H9 (cell line): ENCODE results near the gene ITIH4. TPM values are rescaled to one million over a fixed set of nuclear protein-coding genes. Genes with fewer than 3 reads are reported as not detected.

Source experiments
- DNase-seq: peaks from one replicate; pipeline ENCODE4 v3.0.0-alpha.2; 2017
- H2AFZ ChIP-seq: one replicate; pipeline ENCODE4 v1.6.1; 2013; ENCODE audit warnings: mild to moderate bottlenecking, low read length, control low read depth, moderate library complexity
- H2AK5ac ChIP-seq: 2 replicates; pipeline ENCODE4 v1.6.1; 2013; ENCODE audit warnings: low read length, control low read depth, mixed read lengths; ENCODE audit not compliant: insufficient read length
- H2BK120ac ChIP-seq: one replicate; pipeline ENCODE4 v1.6.1; 2013; ENCODE audit warnings: low read depth, mild to moderate bottlenecking, low read length, control low read depth, inconsistent platforms; ENCODE audit not compliant: poor library complexity, severe bottlenecking
- H2BK12ac ChIP-seq: 2 replicates; pipeline ENCODE4 v1.6.1; 2013; ENCODE audit warnings: low read length, control low read depth, mixed read lengths, low read depth; ENCODE audit not compliant: insufficient read length
- H2BK15ac ChIP-seq: 2 replicates; pipeline ENCODE4 v1.6.1; 2013; ENCODE audit warnings: low read depth, low read length, control low read depth
- H2BK20ac ChIP-seq: one replicate; pipeline ENCODE4 v1.6.1; 2013; ENCODE audit warnings: low read depth, mild to moderate bottlenecking, low read length, control low read depth, inconsistent platforms; ENCODE audit not compliant: poor library complexity, severe bottlenecking
- H2BK5ac ChIP-seq: 2 replicates; pipeline ENCODE4 v1.6.1; 2013; ENCODE audit warnings: low read length, control low read depth, mixed read lengths; ENCODE audit not compliant: insufficient read length
- H3K14ac ChIP-seq: 2 replicates; pipeline ENCODE4 v1.6.1; 2013; ENCODE audit warnings: low read length, control low read depth; ENCODE audit not compliant: insufficient read depth
- H3K18ac ChIP-seq: 2 replicates; pipeline ENCODE4 v1.6.1; 2013; ENCODE audit warnings: low read depth, mild to moderate bottlenecking, mixed read lengths, low read length, control low read depth; ENCODE audit not compliant: insufficient read length
- H3K23ac ChIP-seq: 2 replicates; pipeline ENCODE4 v1.6.1; 2013; ENCODE audit warnings: low read length, control low read depth, mixed read lengths, low read depth; ENCODE audit not compliant: insufficient read length
- H3K23me2 ChIP-seq: 2 replicates; pipeline ENCODE4 v1.6.1; 2013; ENCODE audit warnings: low read depth, mild to moderate bottlenecking, mixed read lengths, low read length, control low read depth; ENCODE audit not compliant: insufficient read length, poor library complexity, severe bottlenecking
- H3K27ac ChIP-seq: 2 replicates; pipeline ENCODE4 v1.5.1; 2013; ENCODE audit warnings: low read length, control low read depth, mixed read lengths, low read depth; ENCODE audit not compliant: insufficient read length
- H3K27me3 ChIP-seq: 2 replicates; pipeline ENCODE4 v1.6.1; 2013; ENCODE audit warnings: low read length, control low read depth, inconsistent platforms; ENCODE audit not compliant: insufficient read depth
- H3K4ac ChIP-seq: 2 replicates; pipeline ENCODE4 v1.6.1; 2013; ENCODE audit warnings: low read depth, mild to moderate bottlenecking, control low read depth, inconsistent platforms, low read length, moderate library complexity
- H3K4me1 ChIP-seq: 2 replicates; pipeline ENCODE4 v1.6.1; 2013; ENCODE audit warnings: low read length, control low read depth, inconsistent platforms; ENCODE audit not compliant: insufficient read depth
- H3K4me2 ChIP-seq: 2 replicates; pipeline ENCODE4 v1.6.1; 2013; ENCODE audit warnings: low read length, control low read depth, mixed read lengths; ENCODE audit not compliant: insufficient read length, insufficient read depth
- H3K56ac ChIP-seq: 2 replicates; pipeline ENCODE4 v1.6.1; 2013; ENCODE audit warnings: low read depth, mild to moderate bottlenecking, mixed read lengths, low read length, control low read depth; ENCODE audit not compliant: insufficient read length
- H3K79me1 ChIP-seq: 2 replicates; pipeline ENCODE4 v1.6.1; 2013; ENCODE audit warnings: low read depth, mild to moderate bottlenecking, moderate library complexity, low read length, control low read depth, inconsistent platforms; ENCODE audit not compliant: insufficient read depth, poor library complexity, severe bottlenecking
- H3K79me2 ChIP-seq: 2 replicates; pipeline ENCODE4 v1.6.1; 2013; ENCODE audit warnings: low read length, control low read depth, inconsistent platforms; ENCODE audit not compliant: insufficient read depth
- H3K9ac ChIP-seq: 2 replicates; pipeline ENCODE4 v1.6.1; 2013; ENCODE audit warnings: low read length, control low read depth, mixed read lengths; ENCODE audit not compliant: insufficient read length; ENCODE audit errors: extremely low read depth
- H3K9me3 ChIP-seq: one replicate; pipeline ENCODE4 v1.6.1; 2013; ENCODE audit warnings: low read depth, low read length, inconsistent platforms; ENCODE audit not compliant: control insufficient read depth
- H3T11ph ChIP-seq: one replicate; pipeline ENCODE4 v1.6.1; 2013; ENCODE audit warnings: mild to moderate bottlenecking, low read length, control low read depth, inconsistent platforms
- H4K20me1 ChIP-seq: one replicate; pipeline ENCODE4 v1.6.1; 2013; ENCODE audit not compliant: control insufficient read depth, insufficient read length, insufficient read depth
- H4K5ac ChIP-seq: 2 replicates; pipeline ENCODE4 v1.6.1; 2013; ENCODE audit warnings: low read depth, mild to moderate bottlenecking, mixed read lengths, low read length, control low read depth; ENCODE audit not compliant: insufficient read length
- H4K8ac ChIP-seq: replicated peaks from 2 replicates; pipeline ENCODE4 v1.6.1; 2013; ENCODE audit warnings: low read length, control low read depth, mixed read lengths, low read depth; ENCODE audit not compliant: insufficient read length
- H4K91ac ChIP-seq: 2 replicates; pipeline ENCODE4 v1.6.1; 2013; ENCODE audit warnings: low read depth, mild to moderate bottlenecking, moderate library complexity, mixed read lengths, low read length, control low read depth; ENCODE audit not compliant: insufficient read length
- H3K27ac Mint-ChIP-seq, 3 experiments: 2 replicates in 2 of 3; 3 replicates in 1 of 3; pipeline ENCODE4 v1.8.0; 2020 to 2021; ENCODE audit warnings: mixed read lengths in 3 of 3, mild to moderate bottlenecking in 1 of 3, moderate library complexity in 1 of 3
- H3K27me3 Mint-ChIP-seq: 2 replicates; pipeline ENCODE4 v1.8.0; 2021; ENCODE audit warnings: low read depth, mild to moderate bottlenecking, moderate library complexity, mixed read lengths
- H3K36me3 Mint-ChIP-seq, 3 experiments: 2 replicates in 2 of 3; 3 replicates in 1 of 3; pipeline ENCODE4 v1.8.0; 2020 to 2021; ENCODE audit warnings: low read depth in 3 of 3, mixed read lengths in 3 of 3; ENCODE audit not compliant: insufficient read depth in 1 of 3
- H3K4me1 Mint-ChIP-seq, 2 experiments: 2 replicates each; pipeline ENCODE4 v1.8.0; 2020; ENCODE audit warnings: mixed read lengths in 2 of 2
- H3K4me3 Mint-ChIP-seq, 2 experiments: 2 replicates in 1 of 2; 3 replicates in 1 of 2; pipeline ENCODE4 v1.8.0; 2020 to 2021; ENCODE audit warnings: mild to moderate bottlenecking in 2 of 2, mixed read lengths in 2 of 2, moderate library complexity in 1 of 2
- H3K9me3 Mint-ChIP-seq, 2 experiments: 2 replicates in 1 of 2; 3 replicates in 1 of 2; pipeline ENCODE4 v1.8.0; 2020; ENCODE audit warnings: mild to moderate bottlenecking in 2 of 2, mixed read lengths in 2 of 2, moderate library complexity in 1 of 2
- WGBS: extraction: QIAGEN DNeasy Blood & Tissue Kit; methylation state at CpG from one replicate; pipeline ENCODE4 v1.1.7; 2013; ENCODE audit warnings: missing lambda C conversion rate, low lambda C conversion rate, mixed read lengths; ENCODE audit not compliant: insufficient read length; ENCODE audit errors: extremely low coverage; 5-methylcytosine and 5-hydroxymethylcytosine counted together
- total RNA-seq: library from RNA; stranded (reverse); gene quantifications from 2 replicates; pipeline ENCODE4 v1.2.1, GENCODE V29; 2021
- TF ChIP-seq, protein P1 (sequence below): fragments of 200-600 bp; sonication (generic); conservative IDR thresholded peaks from 3 replicates; pipeline ENCODE4 v1.8.0; 2021; ENCODE audit warnings: antibody characterized with exemption, mild to moderate bottlenecking

ITIH4 gene
- total RNA-seq, 1 experiment from 2014 or later: 3.0 TPM

DNA sequence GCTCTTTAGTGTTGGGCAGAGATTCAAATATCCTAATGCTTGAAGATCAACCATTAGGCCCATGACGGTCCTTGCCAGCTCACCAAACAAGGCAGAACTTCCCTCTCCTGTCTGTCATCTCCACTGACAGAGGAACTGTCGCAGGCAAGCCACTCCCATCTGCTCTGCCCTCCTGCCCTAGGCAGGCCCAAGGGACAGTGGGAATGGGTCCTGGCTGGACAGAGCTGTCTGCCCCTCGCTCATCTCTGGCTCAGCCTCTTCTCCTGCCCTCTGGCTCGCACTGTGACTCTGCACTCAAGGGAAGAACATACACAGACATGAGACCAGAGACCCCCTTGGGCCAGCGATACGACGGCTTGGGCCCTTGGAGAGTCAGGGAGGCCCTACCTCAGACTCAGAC lies 12.0 kb upstream of the ITIH4 start:
- DNase-seq: no peak
- Histone ChIP-seq H3K9ac (no peak overlapping the region), H3K23ac (no peak overlapping the region), H2BK15ac (no peak overlapping the region), H2BK20ac (no peak overlapping the region), H3K79me1 (no peaks in the 10 kb centered on the region), H3K27ac (no peak overlapping the region), H4K8ac (no peak overlapping the region), H2BK12ac (no peak overlapping the region), H3K23me2 (no peaks in the 10 kb centered on the region), H3K4me2 (no peak overlapping the region), H3K4ac (no peak overlapping the region), H3K56ac (no peak overlapping the region), H3K4me1 (no peaks in the 10 kb centered on the region), H4K20me1 (no peaks in the 10 kb centered on the region), H3K27me3 (no peaks in the 10 kb centered on the region), H2BK120ac (no peak overlapping the region), H3T11ph (no peak overlapping the region), H2AK5ac (no peak overlapping the region), H2BK5ac (no peak overlapping the region), H3K14ac (no peak overlapping the region), H3K9me3 (no peaks in the 10 kb centered on the region), H3K18ac (no peak overlapping the region), H3K79me2 (no peaks in the 10 kb centered on the region), H4K91ac (no peak overlapping the region), H2AFZ (no peak overlapping the region), H4K5ac (no peak overlapping the region)
- TF ChIP-seq, protein P1, sequence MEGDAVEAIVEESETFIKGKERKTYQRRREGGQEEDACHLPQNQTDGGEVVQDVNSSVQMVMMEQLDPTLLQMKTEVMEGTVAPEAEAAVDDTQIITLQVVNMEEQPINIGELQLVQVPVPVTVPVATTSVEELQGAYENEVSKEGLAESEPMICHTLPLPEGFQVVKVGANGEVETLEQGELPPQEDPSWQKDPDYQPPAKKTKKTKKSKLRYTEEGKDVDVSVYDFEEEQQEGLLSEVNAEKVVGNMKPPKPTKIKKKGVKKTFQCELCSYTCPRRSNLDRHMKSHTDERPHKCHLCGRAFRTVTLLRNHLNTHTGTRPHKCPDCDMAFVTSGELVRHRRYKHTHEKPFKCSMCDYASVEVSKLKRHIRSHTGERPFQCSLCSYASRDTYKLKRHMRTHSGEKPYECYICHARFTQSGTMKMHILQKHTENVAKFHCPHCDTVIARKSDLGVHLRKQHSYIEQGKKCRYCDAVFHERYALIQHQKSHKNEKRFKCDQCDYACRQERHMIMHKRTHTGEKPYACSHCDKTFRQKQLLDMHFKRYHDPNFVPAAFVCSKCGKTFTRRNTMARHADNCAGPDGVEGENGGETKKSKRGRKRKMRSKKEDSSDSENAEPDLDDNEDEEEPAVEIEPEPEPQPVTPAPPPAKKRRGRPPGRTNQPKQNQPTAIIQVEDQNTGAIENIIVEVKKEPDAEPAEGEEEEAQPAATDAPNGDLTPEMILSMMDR: no peak
- Mint-ChIP-seq H3K27me3 (no peaks in the 10 kb centered on the region), H3K4me1 (peaks cover 5 to 16% of the 10 kb centered on the region in 2 experiments), H3K27ac (peak overlapping the region in 1 of 3 experiments; percentile 85; a peak in 1 of 7 replicates), H3K36me3 (peaks cover 3 to 14% (median 4%) of the 10 kb centered on the region in 3 experiments), H3K4me3 (no peak overlapping the region), H3K9me3 (no peaks in the 10 kb centered on the region; a peak in 1 of 5 replicates)
- whole genome bisulfite sequencing: no CpG with 5 or more reads among the region's 7 CpGs
